BJ (cell line): ENCODE data around the gene COBL. TPM values are rescaled to one million over a fixed set of nuclear protein-coding genes. Genes with fewer than 3 reads are reported as not detected.

Experiments used
- CTCF ChIA-PET: fragments of 350-600 bp; formaldehyde crosslinking; extraction: SDS; loops from one replicate; lab custom pipeline; 2021; ENCODE audit warnings: antibody characterized with exemption, inconsistent platforms; lab: Yijun Ruan, JAX
- POLR2A ChIA-PET: fragments of 300-600 bp; sonication (Branson Sonifier 250); formaldehyde crosslinking; extraction: SDS; loops from one replicate; lab custom pipeline; 2021; ENCODE audit warnings: antibody characterized with exemption; lab: Charles Lee
- DNase-seq: peaks from one replicate; pipeline ENCODE4 v3.0.0-alpha.2; 2011; ENCODE audit warnings: low read depth
- H3K27me3 ChIP-seq: 2 replicates; pipeline ENCODE4 v1.6.0; 2011; ENCODE audit warnings: low read length; ENCODE audit not compliant: control insufficient read depth, insufficient read depth
- H3K36me3 ChIP-seq: 2 replicates; pipeline ENCODE4 v1.5.1; 2011; ENCODE audit warnings: low read length; ENCODE audit not compliant: control insufficient read depth, insufficient read depth
- H3K4me3 ChIP-seq: 2 replicates; pipeline ENCODE4 v1.5.1; 2011; ENCODE audit warnings: low read depth, mild to moderate bottlenecking, control low read depth, low read length
- CTCF ChIP-seq: IDR thresholded peaks from 2 replicates; pipeline ENCODE4 v1.5.1; 2011; ENCODE audit warnings: low read depth, mild to moderate bottlenecking, control low read depth, inconsistent platforms, low read length, moderate library complexity; ENCODE audit not compliant: insufficient read depth
- polyA plus RNA-seq: library from polyadenylated mRNA; depleted of rRNA; stranded (reverse); fragments of >200 nt; gene quantifications from 2 replicates; pipeline ENCODE4 v1.2.3, GENCODE V29; 2011

Gene COBL
- polyA plus RNA-seq, 1 experiment, result not detected

- Histone ChIP-seq H3K36me3 (no peaks in the 10 kb centered on the region), H3K4me3 (no peak overlapping the region), H3K27me3 (no peaks in the 10 kb centered on the region)
- TF ChIP-seq CTCF, result no peak
- no peak for DNase-seq
- ChIA-PET CTCF (interaction anchor here (6.8 kb wide), 1 partner anchor 13 kb away, joined by 64 read pairs; no protein-coding TSS in a partner anchor), POLR2A (no interaction called here)
Observed at GRCh38 chr7:51175992-51176388, 140.6 kb downstream of the COBL start.

- Histone ChIP-seq H3K27me3 (no peaks in the 10 kb centered on the region), H3K36me3 (no peaks in the 10 kb centered on the region), H3K4me3 (no peak overlapping the region)
- TF ChIP-seq CTCF, result no peak
- POLR2A ChIA-PET, result no interaction called here
- DNase-seq, result no peak
- CTCF ChIA-PET, result interaction anchor here (6.8 kb wide), 1 partner anchor 13 kb away, joined by 64 read pairs; no protein-coding TSS in a partner anchor
Observed at GRCh38 chr7:51175316-51175991, 141.2 kb downstream of the COBL start.

- ChIA-PET POLR2A (no interaction called here), CTCF (interaction anchor here (5.8 kb wide), 1 partner anchor 10 kb away, joined by 64 read pairs; no protein-coding TSS in a partner anchor)
- Histone ChIP-seq H3K36me3 (no peaks in the 10 kb centered on the region), H3K4me3 (no peak overlapping the region), H3K27me3 (no peaks in the 10 kb centered on the region)
- DNase-seq, result no peak
- no peak for TF ChIP-seq CTCF
Observed at GRCh38 chr7:51165337-51165736, 151.3 kb downstream of the COBL start.

- peak; percentile 22 for DNase-seq
- peaks cover 3% of the 10 kb centered on the region for H3K27me3 ChIP-seq
- no peak overlapping the region for H3K4me3 ChIP-seq
- peak; percentile 94 for TF ChIP-seq CTCF
- ChIA-PET CTCF (interaction anchor here (0.6 to 5.8 kb wide), 32 partner anchors 7 to 1070 kb away, joined by 3 to 64 read pairs (median 6); no protein-coding TSS in a partner anchor), POLR2A (interaction anchor here (0.7 kb wide), 1 partner anchor 215 kb away, joined by 3 read pairs; no protein-coding TSS in a partner anchor)
- H3K36me3 ChIP-seq, result no peaks in the 10 kb centered on the region
Observed at GRCh38 chr7:51162724-51163329, 153.8 kb downstream of the COBL start.

- Histone ChIP-seq H3K4me3 (no peak overlapping the region), H3K36me3 (no peaks in the 10 kb centered on the region), H3K27me3 (peaks cover 3% of the 10 kb centered on the region)
- no peak for DNase-seq
- no peak for TF ChIP-seq CTCF
- CTCF ChIA-PET, result interaction anchor here (0.8 to 5.8 kb wide), 26 partner anchors 8 to 1019 kb away, joined by 3 to 64 read pairs (median 7); no protein-coding TSS in a partner anchor
- POLR2A ChIA-PET, result no interaction called here
Observed at GRCh38 chr7:51161937-51162336, 154.7 kb downstream of the COBL start.
